Measurements from ENCODE around the gene ZNF57.
"Not testable (repeated sequence)": the region's sequence is repeated elsewhere in the genome, so short reads cannot be mapped to it uniquely, and the experiment has no call there.

Gene ZNF57

GRCh38 chr19:2869618-2870017 lies 31.1 kb upstream of the ZNF57 start:
- Histone ChIP-seq H3K9ac (ENCODE audit: low read depth, low read length) (no peak overlapping the region), H3K36me3 (ENCODE audit: control insufficient read depth, insufficient read depth, low read length) (no peaks in the 10 kb centered on the region), H3K4me3 (ENCODE audit: low read depth, low read length) (no peak overlapping the region), H3K9me3 (ENCODE audit: control insufficient read depth, insufficient read depth, low read length) (peaks cover 2% of the 10 kb centered on the region), H3K27me3 (ENCODE audit: control insufficient read depth, insufficient read depth, low read length) (no peaks in the 10 kb centered on the region), H3K4me1 (ENCODE audit: control insufficient read depth, insufficient read depth, low read length) (no peaks in the 10 kb centered on the region)

GRCh38 chr19:2872175-2872574 lies 28.6 kb upstream of the ZNF57 start:
- H3K36me3 ChIP-seq (ENCODE audit: control insufficient read depth, insufficient read depth, low read length); H3K4me3 ChIP-seq (ENCODE audit: low read depth, low read length); H3K4me1 ChIP-seq (ENCODE audit: control insufficient read depth, insufficient read depth, low read length); H3K9me3 ChIP-seq (ENCODE audit: control insufficient read depth, insufficient read depth, low read length); H3K9ac ChIP-seq (ENCODE audit: low read depth, low read length); H3K27me3 ChIP-seq (ENCODE audit: control insufficient read depth, insufficient read depth, low read length): not testable (repeated sequence)

- Histone ChIP-seq H3K9ac (ENCODE audit: low read depth, low read length) (no peak overlapping the region), H3K4me1 (ENCODE audit: control insufficient read depth, insufficient read depth, low read length) (no peaks in the 10 kb centered on the region), H3K9me3 (ENCODE audit: control insufficient read depth, insufficient read depth, low read length) (peaks cover 13% of the 10 kb centered on the region), H3K4me3 (ENCODE audit: low read depth, low read length) (no peak overlapping the region), H3K27me3 (ENCODE audit: control insufficient read depth, insufficient read depth, low read length) (no peaks in the 10 kb centered on the region), H3K36me3 (ENCODE audit: control insufficient read depth, insufficient read depth, low read length) (no peaks in the 10 kb centered on the region)
Observed at GRCh38 chr19:2877398-2878331, 23.1 kb upstream of the ZNF57 start.

GRCh38 chr19:2883686-2884439 lies 16.9 kb upstream of the ZNF57 start:
- H3K9ac ChIP-seq (ENCODE audit: low read depth, low read length): no peak overlapping the region
- H3K27me3 ChIP-seq (ENCODE audit: control insufficient read depth, insufficient read depth, low read length): no peaks in the 10 kb centered on the region
- peaks cover 3% of the 10 kb centered on the region for H3K9me3 ChIP-seq (ENCODE audit: control insufficient read depth, insufficient read depth, low read length)
- no peaks in the 10 kb centered on the region for H3K4me1 ChIP-seq (ENCODE audit: control insufficient read depth, insufficient read depth, low read length)
- H3K4me3 ChIP-seq (ENCODE audit: low read depth, low read length): no peak overlapping the region
- H3K36me3 ChIP-seq (ENCODE audit: control insufficient read depth, insufficient read depth, low read length): no peaks in the 10 kb centered on the region

- H3K4me3 ChIP-seq (ENCODE audit: low read depth, low read length): no peak overlapping the region
Observed at GRCh38 chr19:2885736-2886135, 15.0 kb upstream of the ZNF57 start.

GRCh38 chr19:2887391-2887914 lies 13.3 kb upstream of the ZNF57 start:
- no peak overlapping the region for H3K4me3 ChIP-seq (ENCODE audit: low read depth, low read length)

More at GRCh38 chr19:2885736-2886135, 15.0 kb upstream of the ZNF57 start:
- H3K4me1 ChIP-seq (ENCODE audit: control insufficient read depth, insufficient read depth, low read length): no peaks in the 10 kb centered on the region
- H3K36me3 ChIP-seq (ENCODE audit: control insufficient read depth, insufficient read depth, low read length): no peaks in the 10 kb centered on the region
- H3K27me3 ChIP-seq (ENCODE audit: control insufficient read depth, insufficient read depth, low read length): no peaks in the 10 kb centered on the region
- no peaks in the 10 kb centered on the region for H3K9me3 ChIP-seq (ENCODE audit: control insufficient read depth, insufficient read depth, low read length)
- no peak overlapping the region for H3K9ac ChIP-seq (ENCODE audit: low read depth, low read length)

GRCh38 chr19:2888731-2889224 lies 11.9 kb upstream of the ZNF57 start:
- no peaks in the 10 kb centered on the region for H3K9me3 ChIP-seq (ENCODE audit: control insufficient read depth, insufficient read depth, low read length)
- H3K4me3 ChIP-seq (ENCODE audit: low read depth, low read length): no peak overlapping the region
- no peaks in the 10 kb centered on the region for H3K36me3 ChIP-seq (ENCODE audit: control insufficient read depth, insufficient read depth, low read length)

More at GRCh38 chr19:2887391-2887914, 13.3 kb upstream of the ZNF57 start:
- no peaks in the 10 kb centered on the region for H3K36me3 ChIP-seq (ENCODE audit: control insufficient read depth, insufficient read depth, low read length)
- H3K9ac ChIP-seq (ENCODE audit: low read depth, low read length): no peak overlapping the region
- H3K9me3 ChIP-seq (ENCODE audit: control insufficient read depth, insufficient read depth, low read length): no peaks in the 10 kb centered on the region
- H3K4me1 ChIP-seq (ENCODE audit: control insufficient read depth, insufficient read depth, low read length): no peaks in the 10 kb centered on the region
- H3K27me3 ChIP-seq (ENCODE audit: control insufficient read depth, insufficient read depth, low read length): no peaks in the 10 kb centered on the region

GRCh38 chr19:2890531-2890930 lies 10.2 kb upstream of the ZNF57 start:
- H3K27me3 ChIP-seq (ENCODE audit: control insufficient read depth, insufficient read depth, low read length); H3K36me3 ChIP-seq (ENCODE audit: control insufficient read depth, insufficient read depth, low read length); H3K9ac ChIP-seq (ENCODE audit: low read depth, low read length); H3K9me3 ChIP-seq (ENCODE audit: control insufficient read depth, insufficient read depth, low read length); H3K4me3 ChIP-seq (ENCODE audit: low read depth, low read length); H3K4me1 ChIP-seq (ENCODE audit: control insufficient read depth, insufficient read depth, low read length): not testable (repeated sequence)

More at GRCh38 chr19:2888731-2889224, 11.9 kb upstream of the ZNF57 start:
- Histone ChIP-seq H3K9ac (ENCODE audit: low read depth, low read length) (no peak overlapping the region), H3K27me3 (ENCODE audit: control insufficient read depth, insufficient read depth, low read length) (no peaks in the 10 kb centered on the region), H3K4me1 (ENCODE audit: control insufficient read depth, insufficient read depth, low read length) (no peaks in the 10 kb centered on the region)

- Histone ChIP-seq H3K4me3 (ENCODE audit: low read depth, low read length) (no peak overlapping the region), H3K27me3 (ENCODE audit: control insufficient read depth, insufficient read depth, low read length) (no peaks in the 10 kb centered on the region), H3K4me1 (ENCODE audit: control insufficient read depth, insufficient read depth, low read length) (no peaks in the 10 kb centered on the region)
Observed at GRCh38 chr19:2896694-2897093, 4.0 kb upstream of the ZNF57 start.

GRCh38 chr19:2902590-2903218 lies 2.0 kb downstream of the ZNF57 start:
- no peaks in the 10 kb centered on the region for H3K9me3 ChIP-seq (ENCODE audit: control insufficient read depth, insufficient read depth, low read length)
- H3K36me3 ChIP-seq (ENCODE audit: control insufficient read depth, insufficient read depth, low read length): no peaks in the 10 kb centered on the region
- no peaks in the 10 kb centered on the region for H3K4me1 ChIP-seq (ENCODE audit: control insufficient read depth, insufficient read depth, low read length)
- H3K4me3 ChIP-seq (ENCODE audit: low read depth, low read length): no peak overlapping the region
- H3K27me3 ChIP-seq (ENCODE audit: control insufficient read depth, insufficient read depth, low read length): no peaks in the 10 kb centered on the region
- no peak overlapping the region for H3K9ac ChIP-seq (ENCODE audit: low read depth, low read length)

More at GRCh38 chr19:2896694-2897093, 4.0 kb upstream of the ZNF57 start:
- Histone ChIP-seq H3K9ac (ENCODE audit: low read depth, low read length) (no peak overlapping the region), H3K9me3 (ENCODE audit: control insufficient read depth, insufficient read depth, low read length) (peaks cover 3% of the 10 kb centered on the region), H3K36me3 (ENCODE audit: control insufficient read depth, insufficient read depth, low read length) (no peaks in the 10 kb centered on the region)

- not testable (repeated sequence) for H3K36me3 ChIP-seq (ENCODE audit: control insufficient read depth, insufficient read depth, low read length); H3K27me3 ChIP-seq (ENCODE audit: control insufficient read depth, insufficient read depth, low read length); H3K4me1 ChIP-seq (ENCODE audit: control insufficient read depth, insufficient read depth, low read length); H3K9me3 ChIP-seq (ENCODE audit: control insufficient read depth, insufficient read depth, low read length); H3K4me3 ChIP-seq (ENCODE audit: low read depth, low read length); H3K9ac ChIP-seq (ENCODE audit: low read depth, low read length)
Observed at GRCh38 chr19:2903326-2903725, 2.6 kb downstream of the ZNF57 start.

Data from iPS-15b (cell line).